ENCODE data around the gene RPS14. TPM values are rescaled to one million over a fixed set of nuclear protein-coding genes. Genes with fewer than 3 reads are reported as not detected.

RPS14 gene
- polyA plus RNA-seq, 12 donors: 1,384 to 3,526 (median 2,659) TPM; not detected in 1

Other genes with a start within 250 kb of the RPS14 start
- 100 to 1,000 TPM in 4 of 12 donors, 10 to 100 TPM in 8; 31.8 to 252 (median 81.0) TPM for gene CAMK2A, start 160.0 kb downstream of the RPS14 start, polyA plus RNA-seq (ENCODE audit: insufficient read length in 12 of 12)
- 1 to 10 TPM in 11 of 12 donors, not detected in 1; 3.6 to 9.9 (median 6.1) TPM for gene ARSI, start 146.8 kb downstream of the RPS14 start, polyA plus RNA-seq (ENCODE audit: insufficient read length in 12 of 12)
- gene TCOF1, start 92.0 kb downstream of the RPS14 start, polyA plus RNA-seq (ENCODE audit: insufficient read length in 12 of 12): 10 to 100 TPM in 11 of 12 donors, not detected in 1; 16.4 to 33.0 (median 18.7) TPM
- 100 to 1,000 TPM in 3 of 12 donors, 10 to 100 TPM in 8, not detected in 1; 44.8 to 427 (median 79.9) TPM for gene CD74, start 36.8 kb downstream of the RPS14 start, polyA plus RNA-seq (ENCODE audit: insufficient read length in 12 of 12)
- 10 to 100 TPM in 11 of 12 donors, not detected in 1; 40.2 to 56.1 (median 46.8) TPM for gene NDST1, start 58.4 kb upstream of the RPS14 start, polyA plus RNA-seq (ENCODE audit: insufficient read length in 12 of 12)
- 10 to 100 TPM in 11 of 12 donors, not detected in 1; 21.9 to 45.2 (median 34.1) TPM for gene SYNPO, start 190.9 kb upstream of the RPS14 start, polyA plus RNA-seq (ENCODE audit: insufficient read length in 12 of 12)
- 10 to 100 TPM in 8 of 12 donors, 1 to 10 TPM in 3, not detected in 1; 3.1 to 18.0 (median 10.7) TPM for gene MYOZ3, start 211.5 kb upstream of the RPS14 start, polyA plus RNA-seq (ENCODE audit: insufficient read length in 12 of 12)

All from muscle of arm (tissue), 12 donors.